ENCODE results near the gene SP6. TPM values are rescaled to one million over a fixed set of nuclear protein-coding genes. Genes with fewer than 3 reads are reported as not detected.

The SP6 gene
- total and polyA plus RNA-seq, 2 of the 8 experiments (the other 6 are each of a cell fraction or from before 2014, with no cell fraction given), result 1.2 to 1.5 TPM

GRCh38 chr17:47866941-47867340 is 16.0 kb upstream of the SP6 start:
- H3K14ac ChIP-seq (ENCODE audit: insufficient read length), result no peak overlapping the region
- H2AK5ac ChIP-seq (ENCODE audit: low read depth, low read length), result 0 out of 2 replicates have a peak overlapping the region, but pooled peaks have one; percentile 24
- peaks cover 3 to 19% (median 16%) of the 10 kb centered on the region in 4 experiments; a peak in 5 of 7 replicates for H3K27me3 ChIP-seq (replicated peaks in 1 of 4; ENCODE audit: control insufficient read depth in 3 of 4, extremely low read depth in 1 of 4, insufficient read depth in 3 of 4, low read length in 3 of 4)
- H3K9me3 ChIP-seq (ENCODE audit: insufficient read depth in 2 of 2, low read depth in 1 of 2, low read length in 1 of 2), result no peaks in the 10 kb centered on the region
- no peak overlapping the region; the same call in 1 of the 2 replicates for H3K18ac ChIP-seq (ENCODE audit: extremely low read depth, low read length)
- H3K56ac ChIP-seq (replicated peaks; ENCODE audit: insufficient read length, low read depth, low read length), result no peak overlapping the region
- no peaks in the 10 kb centered on the region for H3K79me2 ChIP-seq (ENCODE audit: control insufficient read depth in 1 of 2, insufficient read depth in 2 of 2, low read length in 2 of 2)
- H4K20me1 ChIP-seq (replicated peaks in 1 of 2; ENCODE audit: control insufficient read depth in 1 of 2, insufficient read depth in 2 of 2, low read length in 2 of 2), result no peaks in the 10 kb centered on the region
- no peak for DNase-seq (ENCODE audit: low read depth in 1 of 2, low spot score in 2 of 2)
- H3K4me2 ChIP-seq (ENCODE audit: insufficient read depth in 1 of 2, low read depth in 2 of 2, low read length in 2 of 2), result no peak overlapping the region
- no peak overlapping the region for H3K4ac ChIP-seq (replicated peaks; ENCODE audit: insufficient read length, low read depth, low read length)
- no peak overlapping the region for H2BK12ac ChIP-seq (ENCODE audit: low read depth, low read length)
- no peak overlapping the region for H3K4me3 ChIP-seq (ENCODE audit: extremely low read depth in 1 of 4, insufficient read depth in 2 of 4, low read depth in 3 of 4, low read length in 4 of 4)
- no peak overlapping the region for H3K9ac ChIP-seq (replicated peaks in 1 of 4; ENCODE audit: extremely low read depth in 1 of 4, low read depth in 3 of 4, low read length in 3 of 4)
- H3K4me1 ChIP-seq (replicated peaks in 1 of 4; ENCODE audit: control insufficient read depth in 3 of 4, insufficient read depth in 4 of 4, low read length in 3 of 4), result peaks cover 4 to 10% (median 9%) of the 10 kb centered on the region in 4 experiments
- no peak overlapping the region for H3K23ac ChIP-seq (ENCODE audit: insufficient read length)
- no peak overlapping the region for H2BK20ac ChIP-seq (ENCODE audit: low read length)
- H2BK120ac ChIP-seq (replicated peaks; ENCODE audit: low read depth, low read length), result no peak overlapping the region
- H3K27ac ChIP-seq (ENCODE audit: low read depth, low read length), result no peak overlapping the region
- POLR2A ChIA-PET (ENCODE audit: partially characterized antibody), result interaction anchor here (0.6 to 1.0 kb wide), 2 partner anchors 12 to 27 kb away, joined by 3 read pairs; no protein-coding TSS in a partner anchor
- no peak overlapping the region for H2BK5ac ChIP-seq (ENCODE audit: low read depth, low read length)
- no peak overlapping the region for H4K8ac ChIP-seq (ENCODE audit: extremely low read depth, insufficient read depth, low read length)
- no peak for FAIRE-seq
- WGBS, 2 experiments (ENCODE audit: extremely low coverage in 1 of 2, insufficient coverage in 1 of 2, insufficient read length in 1 of 2, insufficient replicate concordance in 2 of 2, low coverage in 1 of 2, low lambda C conversion rate in 2 of 2, missing lambda C conversion rate in 1 of 2), result 82% methylated on average over 16 of the region's 20 CpGs; no CpG with 5 or more reads in 1 of the 2 experiments
- no peak overlapping the region for H2BK15ac ChIP-seq (ENCODE audit: low read length)
- H4K91ac ChIP-seq (replicated peaks; ENCODE audit: insufficient read length, low read length), result no peak overlapping the region
- CTCF ChIA-PET (ENCODE audit: partially characterized antibody), result interaction anchor here (10.7 kb wide), 1 partner anchor 18 kb away, joined by 257 read pairs; the partner anchor contains the start of genes SCRN2 and SP6
- H4K5ac ChIP-seq (ENCODE audit: insufficient read length, low read depth, low read length), result no peak overlapping the region
- H3K23me2 ChIP-seq (ENCODE audit: low read depth, low read length), result peaks cover under 1% of the 10 kb centered on the region; the same call in 1 of the 2 replicates
- no peak overlapping the region for H2AFZ ChIP-seq (ENCODE audit: low read length)
- no peaks in the 10 kb centered on the region for H3K79me1 ChIP-seq (ENCODE audit: low read depth, low read length)
- H3K36me3 ChIP-seq (ENCODE audit: control insufficient read depth in 2 of 4, insufficient read depth in 4 of 4, low read length in 3 of 4), result no peaks in the 10 kb centered on the region
- TF ChIP-seq SRF (IDR thresholded peaks at IDR 0.05; ENCODE audit: low read depth, low read length), result no peak
- no peak for TF ChIP-seq CEBPB (IDR thresholded peaks at IDR 0.05; ENCODE audit: low read depth, low read length)
- TF ChIP-seq RXRA (IDR thresholded peaks at IDR 0.05; ENCODE audit: insufficient read depth, low read depth, low read length), result no peak
- no peak for TF ChIP-seq ATF2 (IDR thresholded peaks at IDR 0.05; ENCODE audit: low read length)
- TF ChIP-seq, protein P1, sequence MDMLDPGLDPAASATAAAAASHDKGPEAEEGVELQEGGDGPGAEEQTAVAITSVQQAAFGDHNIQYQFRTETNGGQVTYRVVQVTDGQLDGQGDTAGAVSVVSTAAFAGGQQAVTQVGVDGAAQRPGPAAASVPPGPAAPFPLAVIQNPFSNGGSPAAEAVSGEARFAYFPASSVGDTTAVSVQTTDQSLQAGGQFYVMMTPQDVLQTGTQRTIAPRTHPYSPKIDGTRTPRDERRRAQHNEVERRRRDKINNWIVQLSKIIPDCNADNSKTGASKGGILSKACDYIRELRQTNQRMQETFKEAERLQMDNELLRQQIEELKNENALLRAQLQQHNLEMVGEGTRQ (IDR thresholded peaks at IDR 0.05; ENCODE audit: low read length), result no peak
- no peak for TF ChIP-seq JUND (IDR thresholded peaks at IDR 0.05; ENCODE audit: low read length)
- no peak for TF ChIP-seq TAF1 (IDR thresholded peaks at IDR 0.05; ENCODE audit: low read depth, low read length)
- TF ChIP-seq EGR1 (IDR thresholded peaks at IDR 0.05; ENCODE audit: borderline replicate concordance, low read depth, low read length), result no peak
- no peak for TF ChIP-seq JUN (IDR thresholded peaks at IDR 0.05; ENCODE audit: low read depth, low read length)
- no peak for TF ChIP-seq ASH2L (IDR thresholded peaks at IDR 0.05; ENCODE audit: low read length)
- no peak for TF ChIP-seq BACH1 (IDR thresholded peaks at IDR 0.05; ENCODE audit: low read length)
- no peak for TF ChIP-seq SP2 (IDR thresholded peaks at IDR 0.05; ENCODE audit: low read length)
- no peak for TF ChIP-seq CREB1 (IDR thresholded peaks at IDR 0.05)

All from H1 (cell line).